ENCODE measurements around the gene PRAMEF27. TPM values are rescaled to one million over a fixed set of nuclear protein-coding genes. Genes with fewer than 3 reads are reported as not detected.
"Not testable (repeated sequence)": the region's sequence is repeated elsewhere in the genome, so short reads cannot be mapped to it uniquely, and the experiment has no call there.

The PRAMEF27 gene
- total RNA-seq, 1 experiment from 2014 or later = not detected

DNA sequence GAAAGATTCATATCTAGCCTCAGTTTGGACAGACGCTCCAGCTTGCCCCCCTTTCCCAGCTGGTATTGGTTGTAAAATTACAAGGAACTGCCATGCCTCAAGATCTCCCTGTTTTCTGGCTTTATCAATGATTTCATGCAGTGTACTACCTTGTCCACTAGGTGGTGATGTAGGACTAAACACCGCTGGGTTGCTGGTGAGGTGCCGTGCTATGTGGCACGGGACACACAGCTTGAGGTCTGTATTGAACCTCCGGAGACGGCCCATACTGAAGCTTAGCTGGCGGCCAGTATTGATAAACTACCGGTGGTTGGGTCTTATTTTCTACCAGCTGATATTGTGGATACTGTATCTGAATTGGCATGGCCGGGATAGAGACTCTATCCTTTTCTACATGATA is 36.5 kb downstream of the PRAMEF27 start:
- not testable (repeated sequence) for H4K20me1 ChIP-seq (ENCODE audit: control insufficient read depth, insufficient read depth, insufficient read length); H3K18ac ChIP-seq (ENCODE audit: insufficient read length, low read depth, low read length); H2BK5ac ChIP-seq (ENCODE audit: insufficient read length, low read length); H3K9ac ChIP-seq (ENCODE audit: extremely low read depth, insufficient read length, low read length); H4K91ac ChIP-seq (ENCODE audit: insufficient read length, low read depth, low read length); H3K27me3 ChIP-seq (ENCODE audit: insufficient read depth, low read length); H3K14ac ChIP-seq (ENCODE audit: insufficient read depth, low read length); H3K4me2 ChIP-seq (ENCODE audit: insufficient read depth, insufficient read length, low read length); H2BK15ac ChIP-seq (ENCODE audit: low read depth, low read length); H2BK20ac ChIP-seq (ENCODE audit: low read depth, low read length, poor library complexity, severe bottlenecking); H3K36me3 Mint-ChIP-seq (ENCODE audit: insufficient read depth in 1 of 3, low read depth in 3 of 3); H3K79me1 ChIP-seq (ENCODE audit: insufficient read depth, low read depth, low read length, poor library complexity, severe bottlenecking); H3K27ac ChIP-seq (ENCODE audit: insufficient read length, low read depth, low read length); DNase-seq; H2BK12ac ChIP-seq (ENCODE audit: insufficient read length, low read depth, low read length); H4K5ac ChIP-seq (ENCODE audit: insufficient read length, low read depth, low read length); H3K27ac Mint-ChIP-seq; H2BK120ac ChIP-seq (ENCODE audit: low read depth, low read length, poor library complexity, severe bottlenecking); H2AK5ac ChIP-seq (ENCODE audit: insufficient read length, low read length); H3K23ac ChIP-seq (ENCODE audit: insufficient read length, low read depth, low read length); H3K27me3 Mint-ChIP-seq (ENCODE audit: low read depth); H3K4me1 ChIP-seq (ENCODE audit: insufficient read depth, low read length); H3T11ph ChIP-seq (ENCODE audit: low read length); H3K4me1 Mint-ChIP-seq; H3K4me3 Mint-ChIP-seq; H3K4ac ChIP-seq (ENCODE audit: low read depth, low read length); H3K9me3 ChIP-seq (ENCODE audit: control insufficient read depth, low read depth, low read length); H3K56ac ChIP-seq (ENCODE audit: insufficient read length, low read depth, low read length); H2AFZ ChIP-seq (ENCODE audit: low read length); H4K8ac ChIP-seq (replicated peaks; ENCODE audit: insufficient read length, low read depth, low read length); H3K9me3 Mint-ChIP-seq; H3K23me2 ChIP-seq (ENCODE audit: insufficient read length, low read depth, low read length, poor library complexity, severe bottlenecking); H3K79me2 ChIP-seq (ENCODE audit: insufficient read depth, low read length)
- WGBS (ENCODE audit: extremely low coverage, insufficient read length, low lambda C conversion rate) = no CpG with 5 or more reads among the region's 9 CpGs

DNA sequence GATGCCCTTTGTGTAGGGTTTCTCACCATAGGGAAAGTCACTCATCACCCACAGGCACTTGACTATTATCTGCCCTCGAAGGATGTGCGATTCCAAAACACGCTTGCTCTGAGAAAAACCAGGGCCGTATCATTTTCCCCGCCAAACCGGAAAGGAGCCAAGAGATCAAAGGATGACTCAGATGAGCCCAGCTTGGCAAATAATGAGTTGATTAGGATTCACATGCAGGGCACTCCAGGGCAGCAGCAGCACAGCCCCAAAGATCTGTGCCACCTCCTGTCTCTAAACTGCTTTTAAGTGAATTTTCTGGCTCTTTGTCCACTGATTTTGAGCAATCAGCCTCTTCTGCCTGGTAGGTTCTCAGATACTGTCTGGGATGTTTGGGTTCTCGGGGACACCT is 44.4 kb downstream of the PRAMEF27 start:
- not testable (repeated sequence) for H3K9me3 Mint-ChIP-seq; H3K9me3 ChIP-seq (ENCODE audit: control insufficient read depth, low read depth, low read length); H3K4me1 Mint-ChIP-seq; H3K14ac ChIP-seq (ENCODE audit: insufficient read depth, low read length); H4K91ac ChIP-seq (ENCODE audit: insufficient read length, low read depth, low read length); H3K27me3 ChIP-seq (ENCODE audit: insufficient read depth, low read length); H3K4ac ChIP-seq (ENCODE audit: low read depth, low read length); H2BK12ac ChIP-seq (ENCODE audit: insufficient read length, low read depth, low read length); H3K27me3 Mint-ChIP-seq (ENCODE audit: low read depth); H3K4me1 ChIP-seq (ENCODE audit: insufficient read depth, low read length); H3K18ac ChIP-seq (ENCODE audit: insufficient read length, low read depth, low read length); H3K79me2 ChIP-seq (ENCODE audit: insufficient read depth, low read length); H3K23me2 ChIP-seq (ENCODE audit: insufficient read length, low read depth, low read length, poor library complexity, severe bottlenecking); H4K5ac ChIP-seq (ENCODE audit: insufficient read length, low read depth, low read length); H4K8ac ChIP-seq (replicated peaks; ENCODE audit: insufficient read length, low read depth, low read length); H3K56ac ChIP-seq (ENCODE audit: insufficient read length, low read depth, low read length); H3K27ac ChIP-seq (ENCODE audit: insufficient read length, low read depth, low read length); H3K9ac ChIP-seq (ENCODE audit: extremely low read depth, insufficient read length, low read length); H3K23ac ChIP-seq (ENCODE audit: insufficient read length, low read depth, low read length); H2AFZ ChIP-seq (ENCODE audit: low read length); H3K27ac Mint-ChIP-seq; H2BK5ac ChIP-seq (ENCODE audit: insufficient read length, low read length); H2BK120ac ChIP-seq (ENCODE audit: low read depth, low read length, poor library complexity, severe bottlenecking); H3K4me2 ChIP-seq (ENCODE audit: insufficient read depth, insufficient read length, low read length); H3K4me3 Mint-ChIP-seq; H2BK20ac ChIP-seq (ENCODE audit: low read depth, low read length, poor library complexity, severe bottlenecking); H4K20me1 ChIP-seq (ENCODE audit: control insufficient read depth, insufficient read depth, insufficient read length); DNase-seq; H3K79me1 ChIP-seq (ENCODE audit: insufficient read depth, low read depth, low read length, poor library complexity, severe bottlenecking); H2BK15ac ChIP-seq (ENCODE audit: low read depth, low read length); H3K36me3 Mint-ChIP-seq (ENCODE audit: insufficient read depth in 1 of 3, low read depth in 3 of 3); H3T11ph ChIP-seq (ENCODE audit: low read length); H2AK5ac ChIP-seq (ENCODE audit: insufficient read length, low read length)
- no CpG with 5 or more reads among the region's 7 CpGs for WGBS (ENCODE audit: extremely low coverage, insufficient read length, low lambda C conversion rate)
